ENCODE results near the gene GPATCH8.

The GPATCH8 gene

DNA sequence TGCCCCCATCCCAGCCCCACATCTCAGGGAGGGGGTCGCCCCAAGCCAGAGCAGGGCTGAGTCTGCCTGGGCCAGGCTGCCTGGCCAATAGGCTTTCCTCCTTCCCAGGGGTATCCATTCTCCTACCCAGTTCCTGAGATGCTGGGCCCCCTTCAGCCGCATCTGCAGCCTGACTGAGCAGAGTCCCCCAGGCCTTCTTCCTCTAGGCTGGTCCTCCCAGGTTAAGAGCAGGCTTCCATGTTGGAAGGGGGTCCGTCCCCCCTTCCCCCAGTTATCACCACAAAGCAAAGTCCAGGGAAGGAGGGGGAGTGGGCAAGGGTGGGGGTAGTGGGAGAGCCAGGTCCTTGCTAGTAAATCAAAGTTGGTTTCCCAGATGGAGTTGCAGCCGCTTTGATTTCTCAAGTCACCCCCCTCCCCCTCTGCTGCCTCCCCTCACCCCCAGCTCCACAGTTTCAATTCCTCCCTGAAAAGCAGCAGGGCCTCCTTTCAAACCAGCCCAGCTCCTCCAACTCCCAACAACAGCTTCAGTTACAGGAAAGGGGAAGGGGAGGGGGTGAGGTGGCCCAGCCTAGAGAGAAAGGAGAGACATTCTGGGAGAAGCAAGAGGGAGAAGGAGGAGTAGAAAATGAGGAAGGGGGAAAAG is 44.5 kb upstream of the GPATCH8 start:
- H3K4me1 ChIP-seq (ENCODE audit: low read depth, poor library complexity, severe bottlenecking), result no peaks in the 10 kb centered on the region
- H3K79me2 ChIP-seq (ENCODE audit: insufficient read depth, low read depth), result no peaks in the 10 kb centered on the region
- no peaks in the 10 kb centered on the region for H3K27me3 ChIP-seq (ENCODE audit: insufficient read depth, low read depth)
- no peak overlapping the region for H3K4me3 ChIP-seq (IDR thresholded peaks at IDR 0.05; ENCODE audit: insufficient read depth, low read depth, low read length)
- no peaks in the 10 kb centered on the region for H4K20me1 ChIP-seq (ENCODE audit: insufficient read depth)
- no peaks in the 10 kb centered on the region for H3K36me3 ChIP-seq (ENCODE audit: insufficient read depth)
- TF ChIP-seq, protein P1, sequence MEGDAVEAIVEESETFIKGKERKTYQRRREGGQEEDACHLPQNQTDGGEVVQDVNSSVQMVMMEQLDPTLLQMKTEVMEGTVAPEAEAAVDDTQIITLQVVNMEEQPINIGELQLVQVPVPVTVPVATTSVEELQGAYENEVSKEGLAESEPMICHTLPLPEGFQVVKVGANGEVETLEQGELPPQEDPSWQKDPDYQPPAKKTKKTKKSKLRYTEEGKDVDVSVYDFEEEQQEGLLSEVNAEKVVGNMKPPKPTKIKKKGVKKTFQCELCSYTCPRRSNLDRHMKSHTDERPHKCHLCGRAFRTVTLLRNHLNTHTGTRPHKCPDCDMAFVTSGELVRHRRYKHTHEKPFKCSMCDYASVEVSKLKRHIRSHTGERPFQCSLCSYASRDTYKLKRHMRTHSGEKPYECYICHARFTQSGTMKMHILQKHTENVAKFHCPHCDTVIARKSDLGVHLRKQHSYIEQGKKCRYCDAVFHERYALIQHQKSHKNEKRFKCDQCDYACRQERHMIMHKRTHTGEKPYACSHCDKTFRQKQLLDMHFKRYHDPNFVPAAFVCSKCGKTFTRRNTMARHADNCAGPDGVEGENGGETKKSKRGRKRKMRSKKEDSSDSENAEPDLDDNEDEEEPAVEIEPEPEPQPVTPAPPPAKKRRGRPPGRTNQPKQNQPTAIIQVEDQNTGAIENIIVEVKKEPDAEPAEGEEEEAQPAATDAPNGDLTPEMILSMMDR (conservative IDR thresholded peaks at IDR 0.05; ENCODE audit: low read depth, low read length), result no peak
- no peak overlapping the region for H3K27ac ChIP-seq
- H2AFZ ChIP-seq (ENCODE audit: low read depth), result no peak overlapping the region
- no peak overlapping the region for H3K4me2 ChIP-seq
- no peak overlapping the region for H3K9ac ChIP-seq

DNA sequence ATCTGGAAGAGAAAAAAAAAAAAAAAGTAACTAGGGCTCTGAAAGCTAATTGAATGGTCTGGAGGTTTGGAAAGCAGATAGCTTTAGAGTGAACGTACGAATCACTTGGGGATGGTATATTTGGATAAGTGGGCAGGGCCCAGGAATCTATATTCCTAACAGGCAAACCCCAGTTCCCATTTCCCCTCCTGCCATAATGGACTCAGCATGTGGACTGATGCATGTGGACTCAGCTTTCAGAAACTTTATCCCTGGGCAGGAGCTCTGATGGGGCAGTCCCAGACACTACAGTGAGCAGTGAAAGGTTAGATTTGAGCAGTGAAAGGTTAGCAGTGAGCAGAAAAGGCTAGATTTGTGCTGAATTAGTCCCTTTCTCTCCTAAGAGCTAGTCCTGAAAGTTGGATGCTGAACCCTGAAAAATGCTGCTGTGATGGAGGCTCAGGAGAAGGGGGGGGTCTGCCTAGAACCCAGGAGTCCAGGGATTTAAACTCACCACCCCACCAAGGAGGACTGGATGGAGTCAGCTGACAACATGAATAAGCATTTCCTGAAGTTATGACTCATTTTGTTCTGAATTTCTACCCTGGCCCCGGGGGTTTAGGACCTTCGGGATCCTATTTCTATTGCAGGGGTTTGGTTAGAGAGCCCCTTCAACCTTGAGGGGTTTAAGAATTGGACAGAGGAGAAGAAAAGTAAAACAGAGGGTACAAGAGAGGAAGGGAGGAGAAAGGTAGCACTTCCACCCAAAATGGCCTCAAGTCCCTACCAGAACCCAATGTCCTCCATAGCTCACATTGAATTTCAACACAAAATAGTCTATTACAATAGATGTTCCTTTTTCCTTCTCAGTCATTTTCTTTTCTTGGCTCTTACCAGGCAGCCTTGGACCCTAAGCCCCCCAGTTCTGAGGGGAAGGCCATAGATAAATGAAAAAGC is 43.7 kb upstream of the GPATCH8 start:
- no peak overlapping the region for H3K9ac ChIP-seq
- H3K79me2 ChIP-seq (ENCODE audit: insufficient read depth, low read depth), result no peaks in the 10 kb centered on the region
- H3K4me3 ChIP-seq (IDR thresholded peaks at IDR 0.05; ENCODE audit: insufficient read depth, low read depth, low read length), result no peak overlapping the region
- no peak overlapping the region for H3K27ac ChIP-seq
- H3K4me2 ChIP-seq, result no peak overlapping the region
- no peaks in the 10 kb centered on the region for H3K27me3 ChIP-seq (ENCODE audit: insufficient read depth, low read depth)
- H4K20me1 ChIP-seq (ENCODE audit: insufficient read depth), result no peaks in the 10 kb centered on the region
- no peak overlapping the region for H2AFZ ChIP-seq (ENCODE audit: low read depth)
- TF ChIP-seq, protein P1 (conservative IDR thresholded peaks at IDR 0.05; ENCODE audit: low read depth, low read length), result no peak
- H3K4me1 ChIP-seq (ENCODE audit: low read depth, poor library complexity, severe bottlenecking), result no peaks in the 10 kb centered on the region
- no peaks in the 10 kb centered on the region for H3K36me3 ChIP-seq (ENCODE audit: insufficient read depth)

DNA sequence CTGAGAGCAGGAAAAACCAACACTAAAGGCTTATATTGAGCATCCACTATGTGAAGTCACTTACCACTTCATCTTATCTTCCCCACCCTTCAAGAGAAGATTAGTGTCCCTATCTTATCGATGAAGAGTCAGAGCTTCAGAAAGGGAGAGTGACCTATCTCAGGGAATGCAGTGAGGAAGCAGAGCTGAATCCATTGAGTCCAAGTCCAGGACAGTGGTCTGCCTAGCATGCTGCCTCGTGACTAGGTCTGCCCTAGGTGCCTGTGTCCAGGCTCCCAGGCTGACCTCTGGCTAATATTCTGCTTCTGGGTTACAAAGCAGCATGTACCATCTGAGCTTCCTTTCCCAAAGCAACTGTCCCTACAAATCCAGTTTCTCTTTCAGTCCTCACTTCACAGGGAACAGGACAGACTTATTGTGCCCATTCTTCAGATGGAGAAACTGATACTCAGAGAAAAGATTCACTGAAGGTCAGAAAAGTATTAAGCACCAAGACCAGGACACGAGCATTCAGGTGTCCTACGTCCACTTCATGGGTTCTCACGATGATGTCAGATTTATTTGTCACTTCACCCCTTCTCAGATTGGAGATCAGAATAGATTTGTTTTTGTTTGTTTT is 40.8 kb upstream of the GPATCH8 start:
- H3K4me1 ChIP-seq (ENCODE audit: low read depth, poor library complexity, severe bottlenecking), result no peaks in the 10 kb centered on the region
- H3K4me3 ChIP-seq (IDR thresholded peaks at IDR 0.05; ENCODE audit: insufficient read depth, low read depth, low read length), result no peak overlapping the region
- H3K27me3 ChIP-seq (ENCODE audit: insufficient read depth, low read depth), result no peaks in the 10 kb centered on the region; the same call in 1 of the 2 replicates
- H3K27ac ChIP-seq, result no peak overlapping the region
- H3K36me3 ChIP-seq (ENCODE audit: insufficient read depth), result no peaks in the 10 kb centered on the region
- no peak overlapping the region for H3K9ac ChIP-seq
- H4K20me1 ChIP-seq (ENCODE audit: insufficient read depth), result no peaks in the 10 kb centered on the region
- H3K79me2 ChIP-seq (ENCODE audit: insufficient read depth, low read depth), result no peaks in the 10 kb centered on the region
- TF ChIP-seq, protein P1 (conservative IDR thresholded peaks at IDR 0.05; ENCODE audit: low read depth, low read length), result no peak
- H2AFZ ChIP-seq (ENCODE audit: low read depth), result no peak overlapping the region
- H3K4me2 ChIP-seq, result no peak overlapping the region

DNA sequence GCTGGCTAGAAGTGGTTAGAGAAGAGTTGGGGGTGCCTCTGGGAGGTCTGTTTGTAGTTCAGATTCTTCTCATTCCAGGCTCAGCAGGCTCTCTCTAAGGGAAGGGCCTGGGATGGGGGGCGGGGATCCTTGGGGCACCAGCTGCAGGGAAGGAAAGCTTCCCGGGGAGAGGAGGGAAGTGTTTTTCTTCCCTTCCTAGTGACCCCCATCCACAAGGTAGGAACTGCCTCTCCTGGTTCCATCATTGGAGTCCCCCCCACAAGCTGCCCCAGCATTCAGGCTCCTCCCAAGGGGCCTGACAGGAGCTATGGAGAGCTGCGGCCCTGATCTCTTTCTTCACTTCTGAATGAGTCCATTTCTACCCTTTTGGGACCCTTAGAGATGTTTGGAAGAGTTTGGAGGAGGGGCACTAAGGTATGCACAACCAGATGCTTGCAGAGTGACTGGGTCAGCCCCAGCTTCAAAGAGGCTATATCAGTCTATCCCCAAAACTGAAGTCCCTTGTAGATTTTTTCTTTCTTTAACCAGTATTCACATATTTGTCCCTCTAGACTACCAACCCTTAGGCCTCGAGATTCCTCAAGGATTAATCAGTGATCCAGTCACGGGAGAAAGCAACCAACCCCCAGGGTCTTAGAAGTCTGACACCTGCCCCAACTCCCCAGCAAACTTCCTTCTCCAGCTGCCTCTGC is 40.2 kb upstream of the GPATCH8 start:
- H2AFZ ChIP-seq (ENCODE audit: low read depth), result no peak overlapping the region
- H3K27me3 ChIP-seq (ENCODE audit: insufficient read depth, low read depth), result peaks cover 2% of the 10 kb centered on the region; the same call in 1 of the 2 replicates
- H3K4me1 ChIP-seq (ENCODE audit: low read depth, poor library complexity, severe bottlenecking), result no peaks in the 10 kb centered on the region
- H3K36me3 ChIP-seq (ENCODE audit: insufficient read depth), result no peaks in the 10 kb centered on the region
- H3K4me2 ChIP-seq, result no peak overlapping the region
- H3K79me2 ChIP-seq (ENCODE audit: insufficient read depth, low read depth), result no peaks in the 10 kb centered on the region
- H3K9ac ChIP-seq, result no peak overlapping the region
- no peak overlapping the region for H3K27ac ChIP-seq
- TF ChIP-seq, protein P1 (conservative IDR thresholded peaks at IDR 0.05; ENCODE audit: low read depth, low read length), result no peak
- no peaks in the 10 kb centered on the region for H4K20me1 ChIP-seq (ENCODE audit: insufficient read depth)
- no peak overlapping the region for H3K4me3 ChIP-seq (IDR thresholded peaks at IDR 0.05; ENCODE audit: insufficient read depth, low read depth, low read length)
